Measurements from ENCODE around the gene PTTG2. TPM values are rescaled to one million over a fixed set of nuclear protein-coding genes. Genes with fewer than 3 reads are reported as not detected.

PTTG2 gene
- total RNA-seq, 1 experiment from 2014 or later, result not detected

DNA sequence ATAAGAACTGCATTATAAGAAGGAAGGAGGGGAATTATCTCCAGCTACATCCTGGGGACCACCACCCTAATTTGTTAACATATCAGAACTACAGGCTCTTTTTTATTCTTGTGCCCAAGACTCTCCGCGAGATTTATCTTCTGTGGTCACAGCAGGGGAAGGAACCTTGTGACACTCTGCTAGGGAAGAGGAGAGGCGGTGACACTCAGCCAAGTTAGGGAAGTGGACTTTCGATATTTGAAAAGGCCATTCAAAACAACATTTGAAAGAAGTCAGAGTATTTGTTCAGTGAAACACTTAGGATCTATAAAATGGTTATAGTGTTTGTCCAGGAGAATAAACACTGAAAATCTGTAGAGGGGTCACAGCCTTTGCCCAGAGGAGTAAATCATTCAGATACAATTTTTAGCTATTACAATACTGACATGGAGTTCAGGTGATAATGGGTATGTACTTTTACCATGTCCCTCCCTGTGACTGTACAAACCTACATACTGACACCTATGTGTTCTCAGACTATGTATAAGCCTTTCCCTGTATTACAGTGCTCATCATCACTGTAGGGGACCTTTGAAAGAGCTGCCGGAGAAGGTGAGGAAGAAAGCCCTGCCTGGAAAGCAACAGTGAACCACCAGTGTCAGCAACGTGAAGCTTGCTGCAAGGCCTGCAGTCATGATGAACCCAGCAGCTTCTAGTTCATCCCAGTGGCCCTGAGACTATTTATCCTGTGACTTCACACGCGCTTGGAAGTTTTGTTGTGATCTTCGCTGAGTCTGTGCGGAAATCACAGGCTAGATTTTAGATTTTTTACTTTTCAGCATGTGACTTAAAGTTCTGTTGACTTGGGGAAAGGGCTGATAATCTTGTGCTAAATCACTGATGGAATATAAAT is 8.5 kb upstream of the PTTG2 start:
- Mint-ChIP-seq H3K4me1 (ENCODE audit: low read depth, unreplicated experiment) (no peaks in the 10 kb centered on the region), H3K27ac (ENCODE audit: unreplicated experiment) (no peak overlapping the region), H3K27me3 (ENCODE audit: unreplicated experiment) (no peaks in the 10 kb centered on the region), H3K36me3 (ENCODE audit: insufficient read depth, unreplicated experiment) (no peaks in the 10 kb centered on the region), H3K9me3 (ENCODE audit: low read depth, unreplicated experiment) (no peaks in the 10 kb centered on the region), H3K4me3 (ENCODE audit: low read depth, unreplicated experiment) (no peak overlapping the region)
- no TSS peak for BruUV-seq (replicated peaks)
- intact Hi-C loops (cut with micrococcal nuclease; ENCODE audit: unreplicated experiment), result no loop called here
- TF ChIP-seq, protein P1, sequence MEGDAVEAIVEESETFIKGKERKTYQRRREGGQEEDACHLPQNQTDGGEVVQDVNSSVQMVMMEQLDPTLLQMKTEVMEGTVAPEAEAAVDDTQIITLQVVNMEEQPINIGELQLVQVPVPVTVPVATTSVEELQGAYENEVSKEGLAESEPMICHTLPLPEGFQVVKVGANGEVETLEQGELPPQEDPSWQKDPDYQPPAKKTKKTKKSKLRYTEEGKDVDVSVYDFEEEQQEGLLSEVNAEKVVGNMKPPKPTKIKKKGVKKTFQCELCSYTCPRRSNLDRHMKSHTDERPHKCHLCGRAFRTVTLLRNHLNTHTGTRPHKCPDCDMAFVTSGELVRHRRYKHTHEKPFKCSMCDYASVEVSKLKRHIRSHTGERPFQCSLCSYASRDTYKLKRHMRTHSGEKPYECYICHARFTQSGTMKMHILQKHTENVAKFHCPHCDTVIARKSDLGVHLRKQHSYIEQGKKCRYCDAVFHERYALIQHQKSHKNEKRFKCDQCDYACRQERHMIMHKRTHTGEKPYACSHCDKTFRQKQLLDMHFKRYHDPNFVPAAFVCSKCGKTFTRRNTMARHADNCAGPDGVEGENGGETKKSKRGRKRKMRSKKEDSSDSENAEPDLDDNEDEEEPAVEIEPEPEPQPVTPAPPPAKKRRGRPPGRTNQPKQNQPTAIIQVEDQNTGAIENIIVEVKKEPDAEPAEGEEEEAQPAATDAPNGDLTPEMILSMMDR (IDR thresholded peaks at IDR 0.05; ENCODE audit: unreplicated experiment), result no peak
- CTCF ChIA-PET, result no interaction called here
- no peak for DNase-seq

DNA sequence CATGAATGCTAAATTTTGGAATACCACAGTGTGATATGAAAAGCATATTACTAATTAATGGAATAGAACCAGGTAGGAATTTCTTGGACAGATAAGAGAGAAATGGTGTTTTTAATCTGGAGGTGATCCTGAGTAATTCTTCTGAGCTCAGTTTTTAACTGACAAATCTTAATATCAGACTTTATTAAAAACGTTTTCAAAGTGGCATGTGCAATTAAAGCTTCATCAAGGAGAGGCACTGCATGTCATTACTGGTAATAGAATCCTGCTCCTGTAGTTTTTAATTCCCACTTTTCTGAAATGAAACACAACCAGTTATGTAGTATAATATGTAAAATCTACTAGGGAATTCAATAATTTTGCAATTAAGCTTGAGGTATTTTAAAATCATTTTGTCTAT is 7.0 kb upstream of the PTTG2 start:
- TF ChIP-seq, protein P1 (IDR thresholded peaks at IDR 0.05; ENCODE audit: unreplicated experiment), result no peak
- H3K36me3 Mint-ChIP-seq (ENCODE audit: insufficient read depth, unreplicated experiment), result no peaks in the 10 kb centered on the region
- no peak overlapping the region for H3K27ac Mint-ChIP-seq (ENCODE audit: unreplicated experiment)
- H3K27me3 Mint-ChIP-seq (ENCODE audit: unreplicated experiment), result no peaks in the 10 kb centered on the region
- DNase-seq, result no peak
- CTCF ChIA-PET, result interaction anchor here (1.3 kb wide), 1 partner anchor 444 kb away, joined by 3 read pairs; no protein-coding TSS in a partner anchor
- intact Hi-C loops (cut with micrococcal nuclease; ENCODE audit: unreplicated experiment), result no loop called here
- no peak overlapping the region for H3K4me3 Mint-ChIP-seq (ENCODE audit: low read depth, unreplicated experiment)
- H3K9me3 Mint-ChIP-seq (ENCODE audit: low read depth, unreplicated experiment), result no peaks in the 10 kb centered on the region
- BruUV-seq (replicated peaks), result no TSS peak
- no peaks in the 10 kb centered on the region for H3K4me1 Mint-ChIP-seq (ENCODE audit: low read depth, unreplicated experiment)

DNA sequence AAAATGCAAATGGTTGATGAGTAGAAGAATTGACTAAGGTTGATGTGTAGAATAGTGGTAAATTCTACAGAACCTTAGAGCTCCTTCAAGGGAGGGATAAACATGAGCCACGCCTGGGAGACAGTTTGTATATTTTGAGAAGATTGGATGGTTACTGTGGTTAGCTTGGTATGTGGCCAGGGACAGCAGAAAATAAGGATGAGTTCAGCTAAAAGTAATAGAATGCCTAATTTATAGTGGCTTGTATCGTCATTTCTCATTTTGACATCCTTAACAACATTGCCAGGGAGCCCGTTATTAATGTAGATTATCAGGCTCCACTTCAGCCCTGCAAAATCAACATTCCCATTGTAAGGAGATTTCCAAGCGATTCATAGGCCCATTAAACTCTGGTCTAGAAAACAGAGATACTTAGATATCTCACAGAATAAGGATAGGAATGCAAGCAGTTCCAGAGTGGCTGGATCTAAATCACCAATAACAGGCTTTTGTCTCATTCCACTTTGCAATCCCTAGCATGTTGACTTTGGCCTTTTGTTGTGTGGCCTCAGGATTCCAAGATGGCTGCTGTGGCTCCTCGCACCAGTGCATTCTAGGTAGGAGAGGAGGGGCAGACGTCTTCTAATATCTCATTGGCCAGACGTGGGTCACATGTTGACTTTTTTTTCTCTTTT is 6.4 kb upstream of the PTTG2 start:
- intact Hi-C loops (cut with micrococcal nuclease; ENCODE audit: unreplicated experiment), result no loop called here
- Mint-ChIP-seq H3K4me1 (ENCODE audit: low read depth, unreplicated experiment) (no peaks in the 10 kb centered on the region), H3K27me3 (ENCODE audit: unreplicated experiment) (no peaks in the 10 kb centered on the region), H3K36me3 (ENCODE audit: insufficient read depth, unreplicated experiment) (no peaks in the 10 kb centered on the region), H3K9me3 (ENCODE audit: low read depth, unreplicated experiment) (no peaks in the 10 kb centered on the region), H3K27ac (ENCODE audit: unreplicated experiment) (no peak overlapping the region), H3K4me3 (ENCODE audit: low read depth, unreplicated experiment) (no peak overlapping the region)
- CTCF ChIA-PET, result interaction anchor here (1.3 kb wide), 1 partner anchor 443 kb away, joined by 3 read pairs; no protein-coding TSS in a partner anchor
- DNase-seq, result no peak
- no TSS peak for BruUV-seq (replicated peaks)
- TF ChIP-seq, protein P1 (IDR thresholded peaks at IDR 0.05; ENCODE audit: unreplicated experiment), result no peak

- H3K9me3 Mint-ChIP-seq (ENCODE audit: low read depth, unreplicated experiment), result no peaks in the 10 kb centered on the region
- CTCF ChIA-PET, result no interaction called here
- TF ChIP-seq, protein P1 (IDR thresholded peaks at IDR 0.05; ENCODE audit: unreplicated experiment), result no peak
- no peak for DNase-seq
- BruUV-seq (replicated peaks), result no TSS peak
- no peak overlapping the region for H3K4me3 Mint-ChIP-seq (ENCODE audit: low read depth, unreplicated experiment)
- no peaks in the 10 kb centered on the region for H3K27me3 Mint-ChIP-seq (ENCODE audit: unreplicated experiment)
- H3K4me1 Mint-ChIP-seq (ENCODE audit: low read depth, unreplicated experiment), result no peaks in the 10 kb centered on the region
- H3K36me3 Mint-ChIP-seq (ENCODE audit: insufficient read depth, unreplicated experiment), result no peaks in the 10 kb centered on the region
- intact Hi-C loops (cut with micrococcal nuclease; ENCODE audit: unreplicated experiment), result no loop called here
- no peak overlapping the region for H3K27ac Mint-ChIP-seq (ENCODE audit: unreplicated experiment)
Observed at GRCh38 chr4:37956941-37957340, 3.3 kb upstream of the PTTG2 start.

Data from Calu3 (cell line).